Body of pancreas (tissue), 4 donors: Measurements from ENCODE around the gene ARPIN. TPM values are rescaled to one million over a fixed set of nuclear protein-coding genes. Genes with fewer than 3 reads are reported as not detected.
"Not testable (repeated sequence)": the region's sequence is repeated elsewhere in the genome, so short reads cannot be mapped to it uniquely, and the experiment has no call there.

ENCODE experiments used
- ATAC-seq: fragments of 150-250 bp; one replicate; pipeline ENCODE4 v1.9.1; 2016
- DNase-seq, 4 donors: peaks; one replicate each; pipeline ENCODE4 v3.0.0-alpha.2; 2019
- H3K27ac ChIP-seq, 4 donors: fragments of 200-600 bp; sonication (generic); 1 replicate in 3 of 4; 2 replicates in 1 of 4; pipeline versions ENCODE4 v1.5.1 to v1.6.1; 2016 to 2019; ENCODE audit warnings: mild to moderate bottlenecking in 1 of 4, mixed read lengths in 1 of 4, moderate library complexity in 1 of 4
- H3K27me3 ChIP-seq, 2 donors: fragments of 200-600 bp; sonication (generic); one replicate each; pipeline ENCODE4 v1.6.0; 2016; ENCODE audit warnings: mild to moderate bottlenecking in 1 of 2
- H3K36me3 ChIP-seq, 2 donors: fragments of 200-600 bp; sonication (generic); replicated peaks in 1 of 2; 2 replicates each; pipeline ENCODE4 v1.5.1; 2016; ENCODE audit warnings: low read depth in 2 of 2; ENCODE audit not compliant: insufficient read depth in 1 of 2
- H3K4me1 ChIP-seq: fragments of 200-600 bp; sonication (generic); one replicate; pipeline ENCODE4 v1.6.0; 2016
- H3K4me3 ChIP-seq, 2 donors: fragments of 200-600 bp; sonication (generic); 1 replicate in 1 of 2; 2 replicates in 1 of 2; pipeline ENCODE4 v1.5.1; 2016 to 2019
- H3K9me3 ChIP-seq, 3 donors: fragments of 200-600 bp; sonication (generic); 1 replicate in 2 of 3; 2 replicates in 1 of 3; pipeline ENCODE4 v1.5.1; 2016
- CTCF ChIP-seq, 7 experiments: fragments of 450-650 bp in 4 of 7; fragments of 200-600 bp in 3 of 7; sonication (generic) in 3 of 7; IDR thresholded peaks; one replicate each; pipeline ENCODE4 v1.5.1; 2016 to 2019; ENCODE audit warnings: antibody characterized with exemption in 7 of 7
- POLR2A ChIP-seq, 3 donors: fragments of 450-650 bp; IDR thresholded peaks; one replicate each; pipeline ENCODE4 v1.6.1; 2016; ENCODE audit warnings: antibody characterized with exemption in 3 of 3, mild to moderate bottlenecking in 2 of 3
- WGBS, 2 donors: methylation state at CpG; one replicate each; pipeline ENCODE4 v1.1.5; 2017; 5-methylcytosine and 5-hydroxymethylcytosine counted together
- intact Hi-C: fragments of 100-400 bp; cut with DNase I; formaldehyde crosslinking; loops from one replicate; pipeline ENCODE4 v1.15.1; 2023
- total RNA-seq, 2 donors: library from RNA; depleted of rRNA; stranded (reverse); fragments of >200 nt; gene quantifications; one replicate each; pipeline ENCODE4 v1.1.0, GENCODE V29; 2016

Gene ARPIN
- total RNA-seq, 2 donors from 2014 or later: 23.1 to 40.5 TPM

GRCh38 chr15:89870688-89871288 lies 42.0 kb downstream of the ARPIN start:
- Histone ChIP-seq H3K36me3 (peaks cover 0 to 1% of the 10 kb centered on the region in 2 donors), H3K9me3 (no peaks in the 10 kb centered on the region), H3K27ac (peak overlapping the region; percentile 9 to 50 (median 42)), H3K4me1 (peaks cover 62% of the 10 kb centered on the region), H3K4me3 (no peak overlapping the region), H3K27me3 (no peaks in the 10 kb centered on the region)
- TF ChIP-seq POLR2A (IDR thresholded peaks at IDR 0.05) (no peak), CTCF (IDR thresholded peaks at IDR 0.05) (no peak)
- 47 to 52% methylated on average over 4 of the region's 4 CpGs for WGBS, 2 donors
- intact Hi-C loops: no loop called here
- ATAC-seq (peak; percentile 47), DNase-seq (peak in 2 of 4 donors; percentile 30 to 38)

- WGBS, 2 donors: 93% methylated on average over 5 of the region's 5 CpGs
- no peaks in the 10 kb centered on the region for H3K27me3 ChIP-seq
- H3K27ac ChIP-seq: peak overlapping the region in 3 of 4 donors; percentile 40 to 50 (median 45)
- TF ChIP-seq POLR2A (IDR thresholded peaks at IDR 0.05) (no peak), CTCF (IDR thresholded peaks at IDR 0.05) (no peak)
- no peak for DNase-seq
- no peaks in the 10 kb centered on the region for H3K9me3 ChIP-seq
- no peak overlapping the region for H3K4me3 ChIP-seq
- no peaks in the 10 kb centered on the region for H3K36me3 ChIP-seq
- ATAC-seq: no peak
- H3K4me1 ChIP-seq: peaks cover 66% of the 10 kb centered on the region
- intact Hi-C loops: no loop called here
Measured at GRCh38 chr15:89870006-89870405, 42.7 kb downstream of the ARPIN start.

GRCh38 chr15:89869490-89869889 lies 43.3 kb downstream of the ARPIN start:
- intact Hi-C loops, H3K9me3 ChIP-seq, ATAC-seq, H3K36me3 ChIP-seq, DNase-seq, H3K4me3 ChIP-seq, H3K27me3 ChIP-seq: not testable (repeated sequence)
- WGBS, 2 donors: 93 to 95% methylated on average over 9 of the region's 9 CpGs
- Histone ChIP-seq H3K27ac (peak overlapping the region in 2 of 4 donors; percentile 40 to 50), H3K4me1 (peaks cover 67% of the 10 kb centered on the region)

- ATAC-seq (peak; percentile 76), DNase-seq (peak in 3 of 4 donors; percentile 55 to 71 (median 70))
- H3K9me3 ChIP-seq: no peaks in the 10 kb centered on the region
Measured at GRCh38 chr15:89864958-89865739, 47.6 kb downstream of the ARPIN start.

More at GRCh38 chr15:89864958-89865739, 47.6 kb downstream of the ARPIN start:
- Histone ChIP-seq H3K27me3 (no peaks in the 10 kb centered on the region), H3K4me1 (peaks cover 73% of the 10 kb centered on the region), H3K36me3 (no peaks in the 10 kb centered on the region), H3K4me3 (no peak overlapping the region), H3K27ac (peak overlapping the region; percentile 62 to 93 (median 75))
- TF ChIP-seq CTCF (IDR thresholded peaks at IDR 0.05) (peak in 1 of 7 experiments; percentile 12), POLR2A (IDR thresholded peaks at IDR 0.05) (peak in 2 of 3 donors; percentile 32 to 50)
- WGBS, 2 donors: 21 to 26% methylated on average over 3 of the region's 3 CpGs
- intact Hi-C loops: no loop called here
